T47D (cell line): ENCODE measurements around the gene MUTYH.
"Not testable (repeated sequence)": the region's sequence is repeated elsewhere in the genome, so short reads cannot be mapped to it uniquely, and the experiment has no call there.

ENCODE experiments used
- DNase-seq, 2 experiments: peaks; one replicate each; pipeline versions ENCODE4 v3.0.0 to v3.0.0-alpha.2; 2011 to 2012; ENCODE audit warnings: low read depth in 1 of 2, low spot score in 1 of 2
- JUND ChIP-seq: IDR thresholded peaks from 2 replicates; pipeline ENCODE4 v1.6.1; 2012; ENCODE audit warnings: low read depth
- in situ Hi-C: cut with HindIII; loops from 2 replicates; pipeline ENCODE4 v1.10.0; 2016; ENCODE audit warnings: low sequenced_read_pairs, low pct_unique_long_range_greater_than_20kb

The MUTYH gene

GRCh38 chr1:45365051-45365450 lies 24.8 kb upstream of the MUTYH start:
- no peak for TF ChIP-seq JUND
- in situ Hi-C loops, result no loop called here
- DNase-seq, result no peak

DNA sequence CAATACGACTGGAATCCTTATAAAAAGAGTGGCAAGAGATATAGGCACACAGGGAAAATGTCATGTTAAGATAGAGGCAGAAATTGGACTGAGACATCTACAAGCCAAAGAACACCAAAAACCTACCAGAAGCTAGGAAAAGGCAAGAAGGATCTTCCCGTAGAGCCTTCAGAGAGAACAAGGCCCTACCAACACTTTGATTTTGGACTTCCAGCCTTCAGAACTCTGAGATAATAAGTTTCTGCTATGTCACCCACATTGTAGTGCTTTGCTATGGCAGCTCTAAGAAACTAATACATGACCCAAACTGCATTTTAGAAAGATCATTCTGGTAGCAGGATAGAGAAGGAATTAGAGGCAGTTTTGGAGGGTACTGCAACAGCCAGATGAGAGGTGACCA lies 24.1 kb upstream of the MUTYH start:
- in situ Hi-C loops, result no loop called here
- TF ChIP-seq JUND, result no peak
- no peak for DNase-seq

GRCh38 chr1:45360981-45361380 lies 20.7 kb upstream of the MUTYH start:
- DNase-seq, result peak in 1 of 2 experiments; percentile 71
- in situ Hi-C loops, result not testable (repeated sequence)

DNA sequence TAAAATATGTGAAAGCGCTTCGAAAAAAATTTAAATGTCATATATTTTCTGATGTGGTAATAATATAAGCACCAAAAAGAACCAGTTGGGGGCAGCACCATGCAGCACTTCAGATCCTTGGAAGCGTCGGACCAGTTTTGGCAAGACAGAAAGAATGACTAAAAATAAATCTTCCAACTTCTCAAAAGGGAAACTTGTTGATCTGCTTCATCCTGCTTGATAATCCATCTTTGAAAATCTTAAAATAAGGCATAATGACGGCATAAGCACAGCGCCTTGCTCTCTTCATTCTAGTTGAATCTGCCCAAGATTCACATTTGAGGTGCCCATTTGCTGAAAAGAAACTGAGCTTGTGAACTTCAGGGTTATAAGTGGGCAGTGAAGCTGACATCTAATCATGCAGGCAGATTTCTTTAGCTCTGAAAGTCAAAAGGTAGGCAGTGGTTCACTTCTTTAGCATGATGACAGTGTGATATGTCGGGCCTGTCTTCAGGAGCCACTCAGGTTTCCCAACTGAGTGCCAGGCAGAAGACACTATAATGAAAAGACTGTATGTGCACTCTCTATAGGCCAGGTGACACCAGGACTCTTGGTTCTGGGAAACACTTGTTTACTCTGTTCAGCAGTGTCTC lies 19.8 kb upstream of the MUTYH start:
- TF ChIP-seq JUND, result no peak
- peak in 1 of 2 experiments; percentile 73 for DNase-seq
- in situ Hi-C loops, result no loop called here

GRCh38 chr1:45356186-45356585 lies 15.9 kb upstream of the MUTYH start:
- in situ Hi-C loops, result no loop called here
- DNase-seq, result no peak

GRCh38 chr1:45355683-45356082 lies 15.4 kb upstream of the MUTYH start:
- in situ Hi-C loops, result no loop called here
- DNase-seq, result no peak
- TF ChIP-seq JUND, result no peak

More at GRCh38 chr1:45356186-45356585, 15.9 kb upstream of the MUTYH start:
- TF ChIP-seq JUND, result no peak

GRCh38 chr1:45354838-45355237 lies 14.6 kb upstream of the MUTYH start:
- no peak for DNase-seq
- TF ChIP-seq JUND, result no peak
- in situ Hi-C loops, result no loop called here

- no peak for DNase-seq
- no peak for TF ChIP-seq JUND
- in situ Hi-C loops, result no loop called here
These were observed 13.4 kb upstream of the MUTYH start for GRCh38 chr1:45353685-45354084.

GRCh38 chr1:45351508-45351907 lies 11.3 kb upstream of the MUTYH start:
- no peak for DNase-seq
- no peak for TF ChIP-seq JUND
- in situ Hi-C loops, result no loop called here

GRCh38 chr1:45348966-45349677 lies 8.9 kb upstream of the MUTYH start:
- peak in 1 of 2 experiments; percentile 48 for DNase-seq
- in situ Hi-C loops, result no loop called here
- TF ChIP-seq JUND, result no peak

GRCh38 chr1:45348609-45348965 lies 8.3 kb upstream of the MUTYH start:
- in situ Hi-C loops, result no loop called here
- no peak for TF ChIP-seq JUND
- DNase-seq, result no peak

GRCh38 chr1:45348020-45348419 lies 7.8 kb upstream of the MUTYH start:
- no peak for DNase-seq
- in situ Hi-C loops, result no loop called here
- TF ChIP-seq JUND, result no peak

DNA sequence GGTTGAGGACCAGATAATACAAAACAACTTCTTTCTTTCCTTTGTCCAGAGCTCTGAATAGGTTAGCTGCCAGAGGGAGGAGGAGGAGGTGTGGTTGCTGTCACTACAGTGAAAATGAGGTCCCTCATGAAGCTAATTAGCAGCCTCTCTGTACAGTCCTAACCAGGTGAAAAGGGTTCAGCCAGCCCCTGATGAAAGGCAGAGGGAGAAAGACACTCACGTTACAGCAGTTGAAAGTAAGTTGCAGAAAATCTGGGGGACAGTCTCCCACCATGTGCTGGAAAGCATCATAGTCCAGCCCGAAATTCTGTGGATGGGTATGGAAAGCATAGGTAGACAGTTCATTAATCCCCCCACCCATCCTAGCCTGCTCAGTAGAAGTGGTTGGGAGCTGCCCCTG lies 6.2 kb upstream of the MUTYH start:
- DNase-seq, result no peak
- TF ChIP-seq JUND, result no peak
- in situ Hi-C loops, result no loop called here

DNA sequence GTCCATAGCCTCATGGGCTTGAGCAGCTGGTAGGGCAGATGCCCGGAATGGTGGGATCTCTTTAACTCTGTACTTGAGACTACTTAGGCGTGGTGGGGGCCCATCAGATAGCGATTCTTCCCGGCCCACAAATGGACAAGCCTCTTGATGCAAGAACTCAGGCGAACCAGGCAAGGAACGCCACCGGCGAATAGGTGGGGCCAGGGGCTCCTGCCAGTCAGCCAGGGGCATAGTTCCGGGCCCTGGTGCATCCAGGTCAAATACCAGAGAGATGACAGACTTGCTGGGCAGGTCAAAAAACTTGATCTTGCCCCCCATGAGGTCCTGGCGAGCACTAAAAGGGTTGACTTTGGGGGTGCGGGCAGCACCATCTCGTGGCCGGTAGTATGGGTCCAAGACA lies 4.8 kb upstream of the MUTYH start:
- no peak for TF ChIP-seq JUND
- no peak for DNase-seq
- in situ Hi-C loops, result no loop called here
